GM18909 (cell line): ENCODE data around the gene GAS6.
"Not testable (repeated sequence)": the region's sequence is repeated elsewhere in the genome, so short reads cannot be mapped to it uniquely, and the experiment has no call there.

Experiments used
- ATAC-seq: cut with Tn5 transposase; IDR thresholded peaks from one replicate; pipeline ENCODE4 v1.9.1; 2021; ENCODE audit warnings: mild to moderate bottlenecking; ENCODE audit not compliant: unreplicated experiment, poor library complexity

GAS6 gene

DNA sequence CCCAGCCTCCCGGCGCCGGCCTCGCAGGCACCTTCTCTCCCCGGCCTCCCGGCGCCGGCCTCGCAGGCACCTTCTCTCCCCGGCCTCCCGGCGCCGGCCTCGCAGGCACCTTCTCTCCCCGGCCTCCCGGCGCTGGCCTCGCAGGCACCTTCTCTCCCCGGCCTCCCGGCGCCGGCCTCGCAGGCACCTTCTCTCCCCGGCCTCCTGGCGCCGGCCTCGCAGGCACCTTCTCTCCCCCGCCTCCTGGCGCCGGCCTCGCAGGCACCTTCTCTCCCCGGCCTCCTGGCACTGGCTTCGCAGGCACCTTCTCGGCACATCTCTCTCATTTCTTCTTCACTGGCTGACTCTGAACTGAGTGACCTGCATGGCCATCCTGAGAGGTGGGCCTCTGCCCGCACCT is 37.4 kb downstream of the GAS6 start:
- not testable (repeated sequence) for ATAC-seq

DNA sequence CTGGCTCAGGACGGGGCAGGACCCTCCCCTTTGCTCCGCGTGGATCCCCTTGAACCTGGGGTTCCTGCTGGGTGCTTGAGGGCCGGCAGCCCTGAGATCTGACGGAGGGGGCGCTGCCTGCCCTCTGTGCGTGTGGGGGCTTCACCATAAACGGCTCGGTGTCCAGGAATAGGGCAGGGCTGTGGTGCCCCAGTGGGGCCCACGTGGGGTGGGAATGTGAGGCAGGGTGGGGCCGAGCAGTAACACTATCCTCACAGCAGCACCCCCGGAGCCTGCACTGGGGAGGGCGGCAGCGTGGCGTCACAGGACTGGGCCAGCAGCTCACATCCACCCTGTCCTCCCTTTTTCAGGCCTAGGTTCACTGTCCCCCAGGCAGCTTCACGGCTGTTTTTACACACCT is 38.0 kb downstream of the GAS6 start:
- ATAC-seq: no peak

DNA sequence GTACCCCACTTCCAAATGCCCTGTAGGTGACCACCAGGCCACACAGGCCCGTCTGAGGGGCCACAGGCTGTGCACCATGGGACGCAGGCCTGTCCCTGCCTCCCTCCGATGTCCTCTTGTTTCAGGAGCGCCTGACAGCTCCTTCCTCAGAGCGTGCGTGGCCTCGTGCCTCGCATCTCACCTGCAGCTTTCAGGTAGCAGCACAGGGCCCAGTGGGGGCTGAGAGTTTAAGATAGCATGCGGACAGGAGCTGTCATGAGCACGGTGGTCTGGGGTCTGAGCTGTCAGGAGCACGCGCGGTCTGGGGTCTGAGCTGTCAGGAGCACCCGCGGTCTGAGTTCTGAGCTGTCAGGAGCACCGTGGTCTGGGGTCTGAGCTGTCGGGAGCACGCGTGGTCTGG is 40.1 kb downstream of the GAS6 start:
- no peak for ATAC-seq

DNA sequence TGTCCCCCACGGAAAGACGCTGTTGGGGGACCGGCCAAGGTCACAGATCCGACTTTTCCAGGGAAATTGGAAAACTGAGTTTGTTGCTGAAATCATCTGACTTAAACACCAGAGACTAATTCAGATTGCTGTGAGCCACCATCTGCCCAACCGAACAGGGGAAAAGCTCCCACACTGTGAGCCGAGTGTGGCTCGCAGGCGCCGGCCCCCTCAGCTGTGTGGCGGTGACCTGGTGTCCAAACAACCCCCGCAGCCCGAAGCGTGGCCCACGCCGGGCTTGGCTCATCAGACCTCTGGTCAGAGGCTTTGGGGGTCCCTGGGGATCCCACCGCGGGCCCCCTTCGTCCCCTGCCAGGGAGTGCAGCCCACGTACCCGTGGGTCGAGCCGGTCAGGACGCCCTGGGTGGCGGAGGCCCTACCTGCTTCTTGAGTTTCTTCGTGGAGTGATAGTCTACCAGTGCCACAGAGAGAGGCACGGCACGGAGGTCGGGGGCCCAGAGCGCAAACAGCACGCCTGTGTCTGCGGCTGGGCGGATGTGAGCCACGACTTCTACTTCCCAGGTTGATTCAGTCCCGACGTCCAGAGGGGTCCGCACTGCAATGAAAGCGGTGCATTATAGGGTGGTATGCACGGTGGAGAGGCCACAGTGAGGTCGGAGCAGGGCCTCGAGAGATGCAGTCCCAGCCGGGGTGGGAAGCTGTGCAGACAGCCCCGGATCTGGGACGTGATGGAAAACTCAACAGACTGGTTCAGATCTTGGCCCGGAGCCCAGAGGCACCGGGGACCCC is 40.7 kb downstream of the GAS6 start:
- no peak for ATAC-seq

GRCh38 chr13:113822266-113822665 is 41.6 kb downstream of the GAS6 start:
- ATAC-seq: no peak

GRCh38 chr13:113821847-113822246 is 42.0 kb downstream of the GAS6 start:
- no peak for ATAC-seq

- no peak for ATAC-seq
Observed at GRCh38 chr13:113820813-113821651, 42.8 kb downstream of the GAS6 start.

DNA sequence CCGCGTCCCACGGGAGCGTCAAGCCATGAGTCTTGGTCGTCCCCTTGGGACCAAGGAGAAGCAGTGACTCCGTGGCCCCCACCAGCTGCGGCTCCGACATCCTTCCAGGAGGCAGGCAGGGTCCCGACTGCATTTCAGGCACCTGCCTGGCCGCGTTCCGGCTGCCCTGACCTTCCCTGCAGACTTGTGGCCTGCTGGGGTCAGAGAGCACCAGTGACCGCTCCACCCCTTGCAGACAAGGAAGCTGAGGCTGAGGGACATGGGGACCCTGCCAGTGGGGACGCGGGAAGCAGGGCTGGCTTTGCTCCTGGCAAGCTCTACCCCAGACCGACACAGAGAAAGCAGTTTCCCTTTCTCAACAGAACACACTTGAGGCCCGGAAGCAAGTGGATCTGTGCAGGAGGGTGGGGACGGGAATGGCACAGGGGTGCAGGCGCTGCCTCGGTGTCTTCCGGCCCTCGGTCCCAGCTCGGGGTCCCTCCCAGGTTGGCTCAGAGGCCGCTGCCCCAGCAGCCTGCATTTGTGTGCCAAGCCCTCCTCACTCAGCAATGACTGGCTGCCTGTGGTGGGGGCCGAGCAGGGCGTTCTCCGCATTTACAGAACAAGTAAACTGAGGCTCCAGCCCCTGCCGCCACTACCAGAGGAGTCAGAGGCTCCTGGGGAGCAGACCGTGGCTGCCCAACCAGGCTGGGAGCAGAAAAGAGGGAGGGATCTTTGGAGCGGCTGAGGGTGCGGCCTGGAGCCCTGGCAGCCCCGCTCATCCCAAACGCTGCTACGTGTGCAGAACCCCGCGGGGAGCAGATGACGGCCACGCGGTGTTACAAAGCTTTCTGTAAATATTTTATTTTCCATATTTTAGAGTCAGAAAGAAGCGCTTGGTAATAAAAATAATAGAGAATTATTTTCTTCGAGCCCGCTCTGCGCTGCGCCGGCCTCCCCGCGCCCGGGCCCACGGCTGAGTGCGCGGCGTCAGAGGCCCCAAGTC is 43.9 kb downstream of the GAS6 start:
- ATAC-seq: no peak

GRCh38 chr13:113819341-113819730 is 44.5 kb downstream of the GAS6 start:
- ATAC-seq: no peak

- ATAC-seq: no peak
Observed at GRCh38 chr13:113818700-113819295, 45.1 kb downstream of the GAS6 start.

DNA sequence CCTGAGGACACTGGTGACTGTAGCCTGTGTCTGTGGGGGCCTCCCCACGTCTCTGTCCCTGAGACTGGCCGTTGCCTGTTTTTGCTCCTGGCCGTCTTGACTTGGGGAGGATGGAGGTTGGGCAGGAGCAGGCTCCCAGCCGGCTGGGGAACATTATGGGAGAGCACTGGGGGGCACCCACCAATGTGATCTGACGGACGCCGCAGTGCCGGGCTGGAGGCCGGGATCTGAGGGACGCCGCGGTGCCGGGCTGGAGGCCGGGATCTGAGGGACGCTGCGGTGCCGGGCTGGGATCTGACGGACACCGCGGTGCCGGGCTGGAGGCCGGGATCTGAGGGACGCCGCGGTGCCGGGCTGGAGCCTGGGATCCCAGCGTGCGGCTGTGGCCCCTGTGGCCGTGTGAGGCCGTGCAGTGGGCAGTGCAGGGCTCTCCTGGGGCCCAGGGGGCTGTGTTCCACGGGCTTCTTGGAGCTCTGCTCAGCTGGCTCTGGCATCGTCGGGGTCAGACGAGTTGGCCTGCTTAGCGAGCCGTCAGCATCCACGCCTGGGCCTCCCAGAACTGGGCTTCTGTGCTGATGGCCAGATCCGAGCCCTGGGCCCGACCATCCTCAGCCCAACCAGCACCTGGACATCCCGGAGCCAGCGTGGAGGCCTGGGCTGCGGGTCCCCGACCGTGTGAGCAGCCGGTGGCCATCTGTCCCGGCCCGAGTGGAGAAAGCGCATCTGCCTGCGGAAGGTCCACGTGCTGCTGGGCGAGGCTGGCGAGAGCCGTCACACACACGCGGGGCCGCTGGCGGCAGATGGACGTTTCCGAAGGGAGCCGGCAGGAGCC is 45.8 kb downstream of the GAS6 start:
- ATAC-seq: no peak

- ATAC-seq: peak; percentile 46
Observed at GRCh38 chr13:113816946-113817859, 46.7 kb downstream of the GAS6 start.

DNA sequence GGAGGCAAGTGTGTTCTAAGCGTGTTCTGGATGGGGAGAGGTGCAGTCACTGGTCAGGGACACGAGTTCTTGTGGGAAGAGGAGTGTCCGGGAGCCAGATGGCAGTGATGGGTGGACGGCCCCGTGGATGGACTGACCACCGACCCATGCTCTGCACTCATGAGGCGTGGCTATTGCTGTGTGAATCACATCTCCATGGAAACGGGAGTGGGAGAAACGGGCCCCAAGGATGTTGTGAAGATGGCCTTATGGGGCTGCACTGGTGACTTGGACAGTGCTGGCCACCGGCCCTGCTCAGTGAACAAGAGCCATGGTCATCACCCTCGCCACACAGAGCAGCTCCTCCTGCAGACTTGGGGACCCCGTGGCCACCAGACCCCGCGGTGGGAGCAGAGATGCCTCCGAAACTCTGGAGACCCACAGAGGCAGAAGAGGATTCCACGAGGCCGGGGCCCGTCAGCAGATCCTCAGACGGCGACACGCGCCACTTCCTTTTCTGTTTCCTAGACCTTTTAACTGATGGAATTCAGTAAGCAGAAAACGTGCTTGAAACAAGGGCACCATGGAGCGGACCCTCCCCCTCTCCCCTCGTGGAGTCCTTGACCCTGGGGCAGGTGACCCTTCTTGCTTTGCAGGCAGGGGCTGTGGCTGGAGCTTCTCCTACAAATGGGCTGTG is 47.5 kb downstream of the GAS6 start:
- no peak for ATAC-seq

DNA sequence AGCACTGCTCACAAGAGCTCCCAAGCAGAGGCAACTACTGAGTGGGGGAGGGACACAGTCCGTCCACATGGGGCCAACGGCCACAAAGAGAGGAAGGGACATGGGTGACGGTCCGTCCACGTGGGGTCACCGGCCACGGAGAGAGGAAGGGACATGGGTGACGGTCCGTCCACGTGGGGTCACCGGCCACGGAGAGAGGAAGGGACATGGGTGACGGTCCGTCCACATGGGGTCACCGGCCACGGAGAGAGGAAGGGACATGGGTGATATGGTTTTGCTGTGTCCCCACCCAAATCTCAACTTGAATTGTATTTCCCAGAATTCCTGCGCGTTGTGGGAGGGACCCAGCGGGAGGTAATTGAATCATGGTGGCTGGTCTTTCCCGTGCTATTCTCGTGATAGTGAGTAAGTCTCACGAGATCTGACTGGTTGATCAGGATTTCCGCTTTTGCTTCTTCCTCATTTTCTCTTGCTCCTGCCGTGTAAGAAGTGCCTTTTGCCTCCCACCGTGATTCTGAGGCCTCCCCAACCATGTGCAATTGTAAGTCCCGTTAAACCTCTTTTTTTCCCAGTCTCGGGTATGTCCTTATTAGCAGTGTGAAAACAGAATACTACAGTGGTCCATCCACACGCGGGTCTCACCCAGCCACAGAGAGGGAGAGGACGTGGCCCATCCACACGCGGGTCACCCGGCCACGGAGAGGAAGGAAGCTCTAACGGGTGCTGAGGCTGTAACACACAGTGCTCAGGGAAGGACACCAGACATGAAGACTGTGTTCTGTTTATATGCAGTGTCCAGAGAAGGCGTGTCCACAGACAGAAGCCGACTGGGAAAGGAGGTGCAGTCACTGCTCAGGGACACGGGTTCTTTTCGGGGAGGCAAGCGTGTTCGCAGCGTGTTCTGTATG is 48.5 kb downstream of the GAS6 start:
- no peak for ATAC-seq

DNA sequence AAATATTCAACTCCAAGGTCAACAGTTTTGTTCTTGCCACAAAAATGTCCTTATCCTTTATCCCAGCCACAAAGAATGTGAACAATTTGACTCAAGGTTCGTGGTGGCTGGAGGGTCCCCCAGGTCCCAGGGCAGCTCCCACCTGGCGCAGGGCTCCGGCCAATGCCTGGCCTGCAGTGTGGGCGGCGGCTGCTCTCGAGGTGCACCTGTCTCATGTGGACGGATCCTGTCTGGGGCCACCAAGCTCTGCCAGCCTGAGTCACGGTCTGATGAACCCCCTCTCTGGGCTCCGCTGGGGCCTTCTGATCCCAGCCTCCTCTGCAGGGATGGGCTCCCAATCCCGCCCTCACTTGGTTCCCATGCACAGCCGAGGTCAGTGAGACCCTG is 49.4 kb downstream of the GAS6 start:
- no peak for ATAC-seq

DNA sequence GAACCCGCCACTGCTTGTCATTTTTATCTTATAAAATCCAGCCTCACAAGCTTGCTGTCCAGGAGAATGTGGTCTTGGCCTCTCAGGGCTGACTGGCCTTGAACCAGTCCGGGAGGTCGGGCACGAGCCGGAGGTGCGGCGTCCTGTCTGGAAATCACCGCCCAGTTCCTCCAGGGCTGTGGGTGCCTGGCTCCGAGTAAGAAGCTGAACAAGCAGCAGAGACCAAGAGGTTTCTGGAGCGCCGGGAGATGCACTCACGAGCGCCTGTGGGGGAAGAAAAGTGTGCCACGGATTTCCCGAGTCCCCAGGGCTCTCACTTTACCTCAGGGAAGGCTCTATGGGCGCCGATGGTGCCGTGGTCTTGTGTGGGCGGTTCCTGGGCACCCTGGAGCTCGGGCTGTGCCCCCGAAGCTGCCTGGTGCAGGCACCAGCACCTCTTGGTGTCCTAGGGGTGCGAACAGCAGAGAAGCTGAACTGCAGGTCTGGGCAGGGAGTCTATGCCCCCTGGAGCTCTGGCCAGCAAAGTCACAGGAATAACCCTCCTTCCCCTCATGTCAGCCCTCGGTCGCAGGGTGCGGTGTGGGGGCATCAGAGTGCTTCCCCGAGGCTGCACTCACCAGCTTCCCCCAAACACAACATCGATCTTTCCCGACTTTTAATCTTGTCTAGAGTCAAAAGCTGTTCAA is 50.0 kb downstream of the GAS6 start:
- ATAC-seq: no peak
